Breast epithelium (tissue), 3 donors: Measurements from ENCODE around the gene PPP2R3B.

Experiments
- POLR2A ChIP-seq: fragments of 450-650 bp; IDR thresholded peaks from one replicate; pipeline ENCODE4 v1.6.1; 2016; ENCODE audit warnings: antibody characterized with exemption, mild to moderate bottlenecking, moderate library complexity
- TF ChIP-seq, protein P1 (sequence below), 3 donors: fragments of 450-650 bp; IDR thresholded peaks; one replicate each; pipeline ENCODE4 v1.5.1; 2016 to 2017; ENCODE audit warnings: antibody characterized with exemption in 3 of 3, mild to moderate bottlenecking in 3 of 3, moderate library complexity in 3 of 3

DNA sequence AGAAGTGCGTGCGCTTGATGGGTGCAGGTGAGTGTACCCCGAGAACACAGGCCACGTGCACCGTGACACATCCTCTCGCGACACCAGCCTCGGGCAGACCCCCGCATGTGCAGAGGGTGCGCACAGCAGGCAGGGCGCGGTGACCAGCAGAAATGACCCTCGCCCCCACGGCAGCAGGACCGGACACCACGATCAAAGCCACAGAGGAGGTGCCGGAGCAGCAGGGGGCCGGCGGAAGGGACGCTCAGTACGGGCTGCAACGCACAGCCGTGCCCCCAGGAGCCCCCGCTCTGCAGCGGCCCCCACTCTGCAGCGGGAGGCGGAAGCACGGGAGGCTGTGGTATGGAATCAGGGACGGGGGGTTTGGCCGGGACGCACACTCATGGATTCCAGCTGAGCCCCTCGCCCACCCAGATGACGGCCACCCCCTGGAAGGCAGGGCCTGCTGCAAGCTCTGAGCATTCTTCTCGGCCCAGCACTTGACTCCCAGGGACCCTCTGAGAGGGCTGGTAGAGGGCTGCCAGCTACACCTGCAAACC, 17.1 kb downstream of the PPP2R3B start:
- TF ChIP-seq POLR2A = no peak
- TF ChIP-seq, protein P1, sequence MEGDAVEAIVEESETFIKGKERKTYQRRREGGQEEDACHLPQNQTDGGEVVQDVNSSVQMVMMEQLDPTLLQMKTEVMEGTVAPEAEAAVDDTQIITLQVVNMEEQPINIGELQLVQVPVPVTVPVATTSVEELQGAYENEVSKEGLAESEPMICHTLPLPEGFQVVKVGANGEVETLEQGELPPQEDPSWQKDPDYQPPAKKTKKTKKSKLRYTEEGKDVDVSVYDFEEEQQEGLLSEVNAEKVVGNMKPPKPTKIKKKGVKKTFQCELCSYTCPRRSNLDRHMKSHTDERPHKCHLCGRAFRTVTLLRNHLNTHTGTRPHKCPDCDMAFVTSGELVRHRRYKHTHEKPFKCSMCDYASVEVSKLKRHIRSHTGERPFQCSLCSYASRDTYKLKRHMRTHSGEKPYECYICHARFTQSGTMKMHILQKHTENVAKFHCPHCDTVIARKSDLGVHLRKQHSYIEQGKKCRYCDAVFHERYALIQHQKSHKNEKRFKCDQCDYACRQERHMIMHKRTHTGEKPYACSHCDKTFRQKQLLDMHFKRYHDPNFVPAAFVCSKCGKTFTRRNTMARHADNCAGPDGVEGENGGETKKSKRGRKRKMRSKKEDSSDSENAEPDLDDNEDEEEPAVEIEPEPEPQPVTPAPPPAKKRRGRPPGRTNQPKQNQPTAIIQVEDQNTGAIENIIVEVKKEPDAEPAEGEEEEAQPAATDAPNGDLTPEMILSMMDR (IDR thresholded peaks at IDR 0.05) = no peak
